HepG2 (cell line): ENCODE results near the gene CLN6. TPM values are rescaled to one million over a fixed set of nuclear protein-coding genes. Genes with fewer than 3 reads are reported as not detected.

Experiments
- CHCHD3 ChIP-seq: sonication (generic); formaldehyde crosslinking; IDR thresholded peaks from 2 replicates; pipeline ENCODE4 v1.8.0; 2022; ENCODE audit warnings: mild to moderate bottlenecking, missing genetic modification reagents, moderate library complexity
- KIAA2018 ChIP-seq: sonication (generic); formaldehyde crosslinking; IDR thresholded peaks from 2 replicates; pipeline ENCODE4 v1.5.0; 2020; ENCODE audit warnings: mild to moderate bottlenecking, missing genetic modification reagents, borderline replicate concordance
- KLF11 ChIP-seq: IDR thresholded peaks from 2 replicates; pipeline ENCODE4 v1.6.1; 2016; ENCODE audit warnings: missing compliant biosample characterization
- MED1 ChIP-seq: sonication (generic); formaldehyde crosslinking; IDR thresholded peaks from 2 replicates; pipeline ENCODE4 v1.4.0; 2020; ENCODE audit warnings: missing genetic modification reagents
- PPARG ChIP-seq: conservative IDR thresholded peaks from 2 replicates; pipeline ENCODE4 v1.6.1; 2016; ENCODE audit warnings: missing biosample characterization, missing genetic modification reagents
- RAD51 ChIP-seq: fragments of 450-650 bp; IDR thresholded peaks from 2 replicates; pipeline ENCODE4 v1.6.1; 2016; ENCODE audit warnings: borderline replicate concordance
- ZKSCAN1 ChIP-seq: fragments of 150-350 bp; IDR thresholded peaks from 2 replicates; pipeline ENCODE4 v1.6.1; 2014; ENCODE audit warnings: low read length
- ZNF512 ChIP-seq: sonication (generic); formaldehyde crosslinking; IDR thresholded peaks from 2 replicates; pipeline ENCODE4 v1.4.0; 2020; ENCODE audit warnings: mild to moderate bottlenecking, missing genetic modification reagents
- polyA plus RNA-seq, 8 experiments: library from polyadenylated mRNA; depleted of rRNA in 3 of 8; stranded (reverse) in 7 of 8; unstranded in 1 of 8; fragments of >200 nt; fragmentation: Illumina TruSeq in 4 of 8; extraction: Trizol in 4 of 8; gene quantifications; 2 replicates each; pipeline versions ENCODE4 v1.2.1 to v1.2.3, GENCODE V29; 2011 to 2016; ENCODE audit warnings: low read depth in 4 of 8, missing spikeins in 1 of 8, mixed read lengths in 1 of 8; ENCODE audit not compliant: insufficient read depth in 1 of 8
- total RNA-seq, 5 experiments: library from RNA; depleted of rRNA; stranded (reverse); fragments of >200 nt; fragmentation: Illumina TruSeq; extraction: Trizol; gene quantifications; 2 replicates each; pipeline ENCODE4 v1.2.3, GENCODE V29; 2016; ENCODE audit warnings: low read depth in 1 of 5
- TF ChIP-seq, protein P1 (sequence below): sonication (generic); formaldehyde crosslinking; IDR thresholded peaks from 2 replicates; pipeline ENCODE4 v1.5.0; 2020; ENCODE audit warnings: mild to moderate bottlenecking, missing genetic modification reagents
- TF ChIP-seq, protein P2 (sequence below): sonication (generic); formaldehyde crosslinking; IDR thresholded peaks from 2 replicates; pipeline ENCODE4 v1.5.1; 2020; ENCODE audit warnings: mild to moderate bottlenecking, missing genetic modification reagents, moderate library complexity

CLN6 gene
- total and polyA plus RNA-seq, 2 of the 13 experiments (the other 11 are each of a cell fraction or from before 2014, with no cell fraction given): 24.9 to 27.1 TPM

DNA sequence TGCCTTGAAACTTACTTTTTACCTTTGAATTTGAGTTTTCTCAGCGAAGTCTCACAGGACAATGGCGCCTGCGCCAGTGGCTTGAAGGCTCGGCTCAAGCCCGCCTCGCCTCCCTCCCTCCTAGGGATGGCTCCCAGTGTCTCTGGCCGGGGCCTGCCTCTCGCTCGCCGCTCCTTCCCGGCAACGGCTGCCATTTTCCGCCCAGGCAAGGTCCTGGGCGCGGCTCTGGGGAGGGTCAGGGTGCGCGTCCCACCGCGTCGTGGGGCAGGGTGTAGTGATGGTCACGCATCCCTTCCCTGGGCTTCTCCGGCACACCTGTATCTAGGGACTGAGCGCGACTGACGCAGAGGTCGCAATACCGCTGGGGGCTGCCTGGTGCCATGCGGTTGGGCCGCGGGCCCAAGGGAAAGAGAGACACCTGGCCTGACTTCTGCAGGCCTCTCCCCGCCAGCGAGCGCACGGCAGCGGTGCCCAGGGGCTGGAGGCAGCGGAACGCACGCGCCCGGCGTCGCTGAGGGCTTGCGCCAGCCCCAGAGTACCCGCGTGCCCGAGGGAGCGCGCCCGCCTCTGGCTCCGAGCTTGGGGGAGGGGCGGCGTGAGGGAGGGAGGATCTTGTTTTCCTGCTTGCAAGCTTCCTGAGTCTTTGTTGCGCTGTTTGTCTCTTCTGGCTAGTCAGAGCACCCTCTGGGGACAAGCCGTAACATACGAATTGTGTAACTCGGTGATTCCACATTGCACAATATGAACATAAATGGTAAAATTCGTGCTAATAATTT lies 27.3 kb upstream of the CLN6 start (continued):
- TF ChIP-seq KIAA2018 (CRISPR knock-in tag): no peak
- TF ChIP-seq, protein P1, sequence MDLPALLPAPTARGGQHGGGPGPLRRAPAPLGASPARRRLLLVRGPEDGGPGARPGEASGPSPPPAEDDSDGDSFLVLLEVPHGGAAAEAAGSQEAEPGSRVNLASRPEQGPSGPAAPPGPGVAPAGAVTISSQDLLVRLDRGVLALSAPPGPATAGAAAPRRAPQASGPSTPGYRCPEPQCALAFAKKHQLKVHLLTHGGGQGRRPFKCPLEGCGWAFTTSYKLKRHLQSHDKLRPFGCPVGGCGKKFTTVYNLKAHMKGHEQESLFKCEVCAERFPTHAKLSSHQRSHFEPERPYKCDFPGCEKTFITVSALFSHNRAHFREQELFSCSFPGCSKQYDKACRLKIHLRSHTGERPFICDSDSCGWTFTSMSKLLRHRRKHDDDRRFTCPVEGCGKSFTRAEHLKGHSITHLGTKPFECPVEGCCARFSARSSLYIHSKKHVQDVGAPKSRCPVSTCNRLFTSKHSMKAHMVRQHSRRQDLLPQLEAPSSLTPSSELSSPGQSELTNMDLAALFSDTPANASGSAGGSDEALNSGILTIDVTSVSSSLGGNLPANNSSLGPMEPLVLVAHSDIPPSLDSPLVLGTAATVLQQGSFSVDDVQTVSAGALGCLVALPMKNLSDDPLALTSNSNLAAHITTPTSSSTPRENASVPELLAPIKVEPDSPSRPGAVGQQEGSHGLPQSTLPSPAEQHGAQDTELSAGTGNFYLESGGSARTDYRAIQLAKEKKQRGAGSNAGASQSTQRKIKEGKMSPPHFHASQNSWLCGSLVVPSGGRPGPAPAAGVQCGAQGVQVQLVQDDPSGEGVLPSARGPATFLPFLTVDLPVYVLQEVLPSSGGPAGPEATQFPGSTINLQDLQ (CRISPR knock-in tag): no peak
- TF ChIP-seq MED1 (CRISPR knock-in tag): 0 out of 2 replicates have a peak, but pooled peaks have one; percentile 32
- TF ChIP-seq, protein P2, sequence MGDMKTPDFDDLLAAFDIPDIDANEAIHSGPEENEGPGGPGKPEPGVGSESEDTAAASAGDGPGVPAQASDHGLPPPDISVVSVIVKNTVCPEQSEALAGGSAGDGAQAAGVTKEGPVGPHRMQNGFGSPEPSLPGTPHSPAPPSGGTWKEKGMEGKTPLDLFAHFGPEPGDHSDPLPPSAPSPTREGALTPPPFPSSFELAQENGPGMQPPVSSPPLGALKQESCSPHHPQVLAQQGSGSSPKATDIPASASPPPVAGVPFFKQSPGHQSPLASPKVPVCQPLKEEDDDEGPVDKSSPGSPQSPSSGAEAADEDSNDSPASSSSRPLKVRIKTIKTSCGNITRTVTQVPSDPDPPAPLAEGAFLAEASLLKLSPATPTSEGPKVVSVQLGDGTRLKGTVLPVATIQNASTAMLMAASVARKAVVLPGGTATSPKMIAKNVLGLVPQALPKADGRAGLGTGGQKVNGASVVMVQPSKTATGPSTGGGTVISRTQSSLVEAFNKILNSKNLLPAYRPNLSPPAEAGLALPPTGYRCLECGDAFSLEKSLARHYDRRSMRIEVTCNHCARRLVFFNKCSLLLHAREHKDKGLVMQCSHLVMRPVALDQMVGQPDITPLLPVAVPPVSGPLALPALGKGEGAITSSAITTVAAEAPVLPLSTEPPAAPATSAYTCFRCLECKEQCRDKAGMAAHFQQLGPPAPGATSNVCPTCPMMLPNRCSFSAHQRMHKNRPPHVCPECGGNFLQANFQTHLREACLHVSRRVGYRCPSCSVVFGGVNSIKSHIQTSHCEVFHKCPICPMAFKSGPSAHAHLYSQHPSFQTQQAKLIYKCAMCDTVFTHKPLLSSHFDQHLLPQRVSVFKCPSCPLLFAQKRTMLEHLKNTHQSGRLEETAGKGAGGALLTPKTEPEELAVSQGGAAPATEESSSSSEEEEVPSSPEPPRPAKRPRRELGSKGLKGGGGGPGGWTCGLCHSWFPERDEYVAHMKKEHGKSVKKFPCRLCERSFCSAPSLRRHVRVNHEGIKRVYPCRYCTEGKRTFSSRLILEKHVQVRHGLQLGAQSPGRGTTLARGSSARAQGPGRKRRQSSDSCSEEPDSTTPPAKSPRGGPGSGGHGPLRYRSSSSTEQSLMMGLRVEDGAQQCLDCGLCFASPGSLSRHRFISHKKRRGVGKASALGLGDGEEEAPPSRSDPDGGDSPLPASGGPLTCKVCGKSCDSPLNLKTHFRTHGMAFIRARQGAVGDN: peak; percentile 92
- TF ChIP-seq CHCHD3 (CRISPR knock-in tag): no peak
- TF ChIP-seq ZKSCAN1: no peak
- no peak for TF ChIP-seq KLF11 (CRISPR knock-in tag)
- TF ChIP-seq RAD51: no peak
- no peak for TF ChIP-seq PPARG (CRISPR knock-in tag)
- TF ChIP-seq ZNF512 (CRISPR knock-in tag): no peak
